GM19328 (cell line): ENCODE data around the gene OGDH.

ENCODE experiments used
- ATAC-seq: cut with Tn5 transposase; IDR thresholded peaks from one replicate; pipeline ENCODE4 v1.9.1; 2021; ENCODE audit warnings: mild to moderate bottlenecking, moderate library complexity; ENCODE audit not compliant: unreplicated experiment

OGDH gene

GRCh38 chr7:44636041-44636584, 29.7 kb downstream of the OGDH start:
- no peak for ATAC-seq

GRCh38 chr7:44636926-44637325, 30.5 kb downstream of the OGDH start:
- ATAC-seq = no peak

GRCh38 chr7:44637788-44638594, 31.6 kb downstream of the OGDH start:
- ATAC-seq = peak; percentile 51

- peak; percentile 80 for ATAC-seq
These were observed 32.5 kb downstream of the OGDH start for GRCh38 chr7:44638611-44639557.

- ATAC-seq = no peak
These were observed 33.4 kb downstream of the OGDH start for GRCh38 chr7:44639671-44640321.

GRCh38 chr7:44643206-44643605, 36.8 kb downstream of the OGDH start:
- no peak for ATAC-seq

- no peak for ATAC-seq
These were observed 38.8 kb downstream of the OGDH start for GRCh38 chr7:44645254-44645653.

GRCh38 chr7:44645696-44646095, 39.3 kb downstream of the OGDH start:
- ATAC-seq = no peak

GRCh38 chr7:44646176-44646920, 39.9 kb downstream of the OGDH start:
- ATAC-seq = no peak

- no peak for ATAC-seq
These were observed 40.7 kb downstream of the OGDH start for GRCh38 chr7:44646921-44647636.

GRCh38 chr7:44647981-44648714, 41.7 kb downstream of the OGDH start:
- no peak for ATAC-seq

- ATAC-seq = no peak
These were observed 43.8 kb downstream of the OGDH start for GRCh38 chr7:44650242-44650641.

GRCh38 chr7:44650772-44651171, 44.3 kb downstream of the OGDH start:
- no peak for ATAC-seq

GRCh38 chr7:44652535-44652934, 46.1 kb downstream of the OGDH start:
- ATAC-seq = no peak

GRCh38 chr7:44654255-44654796, 47.9 kb downstream of the OGDH start:
- no peak for ATAC-seq

- ATAC-seq = no peak
These were observed 48.9 kb downstream of the OGDH start for GRCh38 chr7:44655341-44655740.

- no peak for ATAC-seq
These were observed 52.6 kb downstream of the OGDH start for GRCh38 chr7:44658979-44659378.

GRCh38 chr7:44661233-44661632, 54.8 kb downstream of the OGDH start:
- ATAC-seq = no peak
